ENCODE data around the gene PPM1J.
A peak's percentile ranks its signal among the peaks of the same experiment; 100 is the strongest.

The PPM1J gene

DNA sequence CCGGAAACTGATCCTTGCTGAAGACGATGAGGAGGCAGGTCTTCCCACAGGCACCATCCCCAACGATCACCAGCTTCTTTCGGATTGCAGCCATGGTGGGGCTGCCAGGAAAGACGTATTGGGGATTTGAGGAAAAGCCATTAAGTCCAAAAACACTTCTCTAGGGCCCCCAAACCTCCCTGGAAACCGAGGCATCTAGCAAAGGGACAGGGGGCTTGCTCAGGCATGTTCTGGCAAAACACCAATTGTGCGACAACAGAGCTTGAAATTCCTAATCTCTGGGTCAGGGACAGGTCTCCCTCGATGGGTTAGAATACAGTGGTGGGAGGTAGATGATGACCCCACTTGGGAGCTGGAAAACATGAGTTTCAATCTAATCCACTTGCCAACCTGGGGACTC is 11.4 kb downstream of the PPM1J start:
- no peak for DNase-seq

DNA sequence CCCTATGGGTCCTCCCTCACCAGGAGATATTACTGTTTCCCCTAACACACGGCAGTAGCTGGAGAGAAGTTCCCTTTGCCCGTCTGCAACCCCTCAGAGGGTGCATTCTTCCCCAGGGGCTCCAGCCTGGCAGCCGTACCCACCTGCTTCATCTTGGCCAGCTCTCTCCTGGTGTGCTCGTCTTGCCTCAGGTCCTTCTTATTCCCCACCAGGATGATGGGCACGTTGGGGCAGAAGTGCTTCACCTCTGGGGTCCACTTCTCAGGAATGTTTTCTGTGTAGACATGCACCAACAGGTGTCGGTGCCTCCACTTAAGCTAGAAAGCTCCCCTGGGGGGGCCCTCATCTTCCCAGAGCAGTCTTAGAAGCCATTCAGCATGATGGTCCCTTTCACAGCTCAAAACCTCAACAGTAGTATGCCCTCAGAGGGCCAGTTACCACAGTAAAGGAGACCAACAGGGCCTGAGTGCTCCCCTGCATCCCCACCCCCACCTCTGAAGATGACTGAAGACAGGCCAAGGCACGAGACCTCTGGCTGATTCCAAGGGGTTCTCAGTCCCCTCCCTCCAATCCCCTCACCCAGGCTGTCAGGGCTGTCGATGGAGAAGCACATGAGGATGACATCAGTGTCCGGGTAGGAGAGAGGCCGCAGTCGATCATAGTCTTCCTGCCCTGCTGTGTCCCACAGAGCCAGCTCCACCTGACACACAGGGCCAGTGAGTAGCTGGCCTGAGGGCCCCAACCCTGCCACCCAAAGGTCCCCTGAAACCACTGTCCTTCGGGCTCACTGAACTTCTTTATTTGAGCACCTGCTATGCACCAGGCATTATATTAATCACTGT is 12.5 kb downstream of the PPM1J start:
- DNase-seq = no peak

DNA sequence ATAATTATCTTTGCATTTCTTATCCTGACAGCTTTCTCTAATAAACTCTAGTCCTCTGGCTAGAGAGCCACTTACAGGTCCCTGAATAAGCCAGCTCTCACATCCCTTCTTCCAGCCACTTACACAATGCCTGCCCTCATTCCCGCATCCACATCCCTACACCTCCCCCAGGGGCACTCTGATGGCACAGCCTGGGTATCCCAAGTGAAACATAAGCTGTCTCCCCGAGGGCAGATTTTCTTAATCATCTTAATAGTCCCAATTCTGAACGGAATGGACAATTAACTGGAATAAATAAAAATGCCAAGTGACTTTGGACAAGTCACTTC is 13.1 kb downstream of the PPM1J start:
- DNase-seq = no peak

DNA sequence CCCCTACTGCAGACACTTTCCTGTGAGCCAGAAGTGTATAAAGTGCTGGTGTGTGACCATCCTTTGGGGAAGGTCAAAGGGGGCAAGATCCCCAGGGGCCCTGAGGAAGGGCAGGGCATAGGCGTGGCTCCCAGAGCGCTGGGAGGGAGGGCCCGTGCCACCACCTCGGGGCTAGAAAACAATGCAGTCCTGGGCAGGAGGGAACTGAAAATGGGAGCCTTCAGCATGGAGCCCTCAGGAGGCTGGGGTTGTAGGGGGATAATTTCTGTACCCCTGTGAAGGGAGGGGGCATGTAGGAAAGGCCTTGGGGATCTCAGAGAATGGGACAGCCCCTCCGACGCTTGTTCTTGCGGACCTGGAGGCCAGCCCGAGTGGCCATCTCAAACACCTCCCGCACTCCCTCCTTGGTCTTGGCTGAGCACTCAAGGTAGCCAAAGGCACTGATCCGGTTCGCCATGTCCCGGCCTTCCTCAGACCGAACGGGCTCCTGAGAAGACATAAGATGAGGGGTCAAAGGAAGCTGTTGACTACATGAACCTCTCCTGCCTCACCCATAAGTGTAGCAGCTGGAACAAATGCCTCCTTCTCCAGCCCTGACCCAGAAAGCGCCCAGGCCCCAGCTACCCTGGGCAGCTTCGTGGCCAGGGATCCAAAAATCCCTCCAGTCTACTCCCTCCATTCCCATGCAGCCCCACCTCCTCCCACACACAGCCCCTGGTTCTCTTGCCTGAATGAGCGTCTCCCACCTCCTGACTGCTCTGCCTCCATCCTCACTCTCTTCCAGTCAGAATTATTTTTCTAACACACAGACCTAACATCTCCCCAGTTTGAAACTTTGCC is 13.7 kb downstream of the PPM1J start:
- DNase-seq = no peak

DNA sequence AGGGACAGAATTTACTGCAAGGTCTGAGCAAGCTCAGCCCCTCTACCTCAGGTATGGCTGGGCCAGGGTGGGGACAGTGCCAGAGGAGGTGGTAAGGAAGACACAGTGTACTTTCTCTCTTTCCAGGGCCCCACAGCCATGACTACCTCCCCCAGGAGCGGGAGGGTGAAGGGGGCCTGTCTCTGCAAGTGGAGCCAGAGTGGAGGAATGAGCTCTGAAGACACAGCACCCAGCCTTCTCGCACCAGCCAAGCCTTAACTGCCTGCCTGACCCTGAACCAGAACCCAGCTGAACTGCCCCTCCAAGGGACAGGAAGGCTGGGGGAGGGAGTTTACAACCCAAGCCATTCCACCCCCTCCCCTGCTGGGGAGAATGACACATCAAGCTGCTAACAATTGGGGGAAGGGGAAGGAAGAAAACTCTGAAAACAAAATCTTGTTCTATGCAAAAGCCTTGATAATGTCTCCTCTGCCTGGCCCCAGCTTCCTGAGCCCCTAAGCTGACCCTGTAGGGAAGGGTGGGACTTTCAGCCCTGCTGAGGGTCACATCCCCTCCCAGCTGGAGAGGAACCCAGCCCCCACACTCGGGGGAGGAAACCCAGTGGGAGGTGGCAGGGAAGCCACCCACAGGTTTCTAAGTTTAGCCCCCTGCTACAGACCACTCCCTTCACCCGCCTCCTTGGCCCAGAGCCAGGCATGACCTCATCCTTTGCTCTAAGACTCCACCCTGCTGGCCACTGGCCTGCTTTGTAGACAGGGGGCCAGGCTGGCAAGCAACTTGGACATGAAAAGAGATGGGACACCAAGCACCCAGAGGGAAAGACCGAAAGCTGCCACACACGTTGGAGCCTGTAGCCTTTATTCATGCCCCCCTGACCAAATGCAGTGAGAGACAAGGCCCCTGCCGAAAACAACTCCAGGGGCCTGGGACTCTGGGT is 14.6 kb downstream of the PPM1J start:
- DNase-seq = peak; percentile 89

DNA sequence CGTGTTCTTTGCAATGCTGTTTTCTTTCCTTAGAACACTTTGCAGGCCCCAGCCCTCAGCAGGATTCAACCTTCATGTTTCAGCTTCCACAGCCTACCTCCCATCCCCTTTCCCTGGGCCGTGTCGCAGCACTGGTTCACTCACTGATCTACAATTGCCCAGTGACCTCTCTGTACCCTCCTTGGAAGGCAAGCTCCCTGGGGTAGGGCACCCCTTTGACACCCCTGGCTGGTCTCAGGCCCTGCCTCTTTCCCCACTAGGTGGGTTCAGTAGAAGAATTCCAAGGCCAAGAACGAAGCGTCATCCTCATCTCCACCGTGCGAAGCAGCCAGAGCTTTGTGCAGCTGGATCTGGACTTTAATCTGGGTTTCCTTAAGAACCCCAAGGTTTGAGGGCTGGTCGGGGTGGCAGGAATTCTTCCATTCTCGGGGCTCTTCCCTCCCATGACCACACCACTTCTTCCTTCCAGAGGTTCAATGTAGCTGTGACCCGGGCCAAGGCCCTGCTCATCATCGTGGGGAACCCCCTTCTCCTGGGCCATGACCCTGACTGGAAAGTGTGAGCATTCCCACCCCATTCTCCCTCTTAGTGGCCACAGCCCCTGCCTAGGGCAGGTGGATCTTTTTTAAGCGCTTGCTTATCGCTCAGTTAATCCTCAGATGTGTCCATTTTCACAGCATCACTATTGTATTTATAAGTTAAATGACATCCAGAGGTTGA is 15.5 kb downstream of the PPM1J start:
- no peak for DNase-seq

DNA sequence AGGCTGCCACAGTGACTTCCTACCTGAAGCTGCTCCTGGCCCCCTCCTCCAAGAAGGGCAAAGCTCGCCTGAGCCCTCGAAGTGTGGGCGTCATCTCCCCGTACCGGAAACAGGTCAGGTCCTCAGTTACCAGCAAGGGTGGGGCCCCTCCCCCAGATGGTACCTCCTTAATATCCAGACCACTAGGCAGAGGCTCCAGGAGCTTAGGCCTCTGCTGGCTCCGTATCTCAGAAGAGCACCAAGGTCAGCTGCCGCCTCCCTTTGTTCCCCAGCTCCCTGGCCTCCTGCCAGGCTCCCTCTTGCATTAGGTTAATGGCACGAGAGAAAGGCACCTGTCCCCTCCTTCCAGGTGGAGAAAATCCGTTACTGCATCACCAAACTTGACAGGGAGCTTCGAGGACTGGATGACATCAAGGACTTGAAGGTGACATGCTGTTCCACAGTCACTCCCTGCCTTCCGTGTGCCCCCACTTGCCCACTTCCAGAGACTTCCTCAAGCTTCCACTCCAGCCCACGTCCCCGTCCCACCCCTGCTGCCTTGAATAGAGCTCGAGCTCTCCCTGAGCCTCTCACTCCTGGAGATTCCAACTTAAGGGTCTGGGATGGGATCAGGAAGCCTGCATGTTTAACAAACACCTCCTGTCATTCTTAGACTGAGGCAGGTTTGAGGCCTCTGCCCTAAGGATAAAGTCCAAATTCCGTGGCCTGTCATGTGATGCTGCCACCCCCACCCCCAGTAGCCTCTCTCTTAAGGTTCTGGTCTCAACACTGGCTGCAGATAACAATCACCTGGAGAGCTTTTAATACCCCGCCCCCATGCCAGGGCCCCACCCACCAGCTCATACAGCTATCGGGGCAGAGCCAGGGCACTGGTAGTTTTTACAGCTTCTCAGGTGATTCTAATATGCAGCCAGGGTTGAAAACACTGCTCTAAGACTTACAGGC is 16.5 kb downstream of the PPM1J start:
- no peak for DNase-seq

DNA sequence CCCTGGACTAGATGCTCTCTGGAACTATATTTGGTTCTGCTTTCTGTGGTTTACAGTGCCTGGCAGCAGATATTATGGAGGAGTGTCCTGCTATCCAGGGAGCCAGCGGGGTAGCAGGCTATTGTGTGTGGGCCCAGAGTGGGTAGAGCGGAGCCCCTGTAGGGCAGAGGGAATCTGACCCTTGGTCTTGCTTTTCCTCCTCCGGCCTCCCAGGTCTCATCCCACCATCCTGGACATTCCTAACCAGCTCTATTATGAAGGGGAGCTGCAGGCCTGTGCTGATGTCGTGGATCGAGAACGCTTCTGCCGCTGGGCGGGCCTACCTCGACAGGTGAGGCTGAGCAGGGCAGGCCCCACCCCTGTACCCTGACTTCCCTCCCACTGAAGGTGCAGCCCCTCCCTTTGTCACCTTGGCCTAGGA is 17.3 kb downstream of the PPM1J start:
- DNase-seq = no peak

DNA sequence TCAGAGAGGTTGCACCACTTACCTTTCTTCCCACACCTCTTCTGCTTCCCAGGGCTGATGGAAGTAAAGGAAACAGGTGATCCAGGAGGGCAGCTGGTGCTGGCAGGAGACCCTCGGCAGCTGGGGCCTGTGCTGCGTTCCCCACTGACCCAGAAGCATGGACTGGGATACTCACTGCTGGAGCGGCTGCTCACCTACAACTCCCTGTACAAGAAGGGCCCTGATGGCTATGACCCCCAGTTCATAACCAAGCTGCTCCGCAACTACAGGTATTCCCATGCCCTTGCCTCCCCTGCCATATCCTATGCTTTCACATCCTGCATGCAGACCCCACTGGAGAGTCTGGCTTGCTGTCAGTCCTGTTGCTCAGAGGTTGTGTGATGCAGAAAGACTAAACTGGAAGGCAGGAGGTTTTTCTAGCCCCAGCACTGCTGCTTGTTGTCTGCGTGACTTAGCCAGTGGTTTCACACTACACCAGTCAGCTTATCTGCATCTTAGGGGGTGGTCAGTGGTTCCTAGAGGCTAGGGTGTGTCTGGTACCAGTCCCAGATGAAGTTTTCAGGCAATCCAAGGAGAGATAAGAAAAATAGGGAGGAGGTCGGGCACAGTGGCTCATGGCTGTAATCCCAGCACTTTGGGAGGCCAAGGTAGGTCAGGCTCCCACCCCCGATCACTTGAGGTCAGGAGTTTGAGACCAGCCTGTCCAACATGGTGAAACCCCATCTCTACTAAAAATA is 18.4 kb downstream of the PPM1J start:
- DNase-seq = no peak

DNA sequence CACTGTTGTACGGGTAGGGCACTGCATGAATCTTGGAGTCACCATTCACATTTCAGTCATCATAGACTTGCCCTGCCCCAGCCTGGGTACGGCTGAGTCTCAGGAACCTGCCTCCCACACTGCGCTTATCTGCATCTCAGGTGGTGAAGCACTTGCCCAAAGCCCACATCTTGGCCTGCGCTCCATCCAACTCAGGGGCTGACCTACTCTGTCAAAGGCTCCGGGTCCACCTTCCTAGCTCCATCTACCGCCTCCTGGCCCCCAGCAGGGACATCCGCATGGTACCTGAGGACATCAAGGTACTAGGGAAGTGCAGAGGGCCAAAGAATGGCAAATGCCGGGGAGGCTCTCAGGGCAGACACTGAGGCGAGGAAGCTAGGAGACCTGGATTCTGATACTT is 19.9 kb downstream of the PPM1J start:
- no peak for DNase-seq

DNA sequence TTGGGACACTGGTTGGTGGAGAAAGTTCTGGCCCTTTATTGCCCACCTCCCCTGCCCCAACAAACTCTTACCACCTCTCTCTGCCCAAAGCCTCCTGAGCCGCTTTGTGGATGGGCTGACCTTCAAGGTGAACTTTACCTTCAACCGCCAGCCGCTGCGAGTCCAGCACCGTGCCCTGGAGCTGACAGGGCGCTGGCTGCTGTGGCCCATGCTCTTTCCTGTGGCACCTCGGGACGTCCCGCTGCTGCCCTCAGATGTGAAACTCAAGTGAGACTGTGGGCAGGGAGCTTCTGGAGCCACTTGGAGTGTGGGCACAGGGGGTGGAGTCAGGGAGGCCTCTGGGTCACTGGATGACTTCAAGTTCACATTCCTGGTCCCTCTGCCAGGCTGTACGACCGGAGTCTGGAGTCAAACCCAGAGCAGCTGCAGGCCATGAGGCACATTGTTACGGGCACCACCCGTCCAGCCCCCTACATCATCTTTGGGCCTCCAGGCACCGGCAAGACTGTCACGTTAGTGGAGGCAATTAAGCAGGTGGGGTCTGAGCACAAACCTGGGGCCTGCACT is 20.7 kb downstream of the PPM1J start:
- DNase-seq = no peak

DNA sequence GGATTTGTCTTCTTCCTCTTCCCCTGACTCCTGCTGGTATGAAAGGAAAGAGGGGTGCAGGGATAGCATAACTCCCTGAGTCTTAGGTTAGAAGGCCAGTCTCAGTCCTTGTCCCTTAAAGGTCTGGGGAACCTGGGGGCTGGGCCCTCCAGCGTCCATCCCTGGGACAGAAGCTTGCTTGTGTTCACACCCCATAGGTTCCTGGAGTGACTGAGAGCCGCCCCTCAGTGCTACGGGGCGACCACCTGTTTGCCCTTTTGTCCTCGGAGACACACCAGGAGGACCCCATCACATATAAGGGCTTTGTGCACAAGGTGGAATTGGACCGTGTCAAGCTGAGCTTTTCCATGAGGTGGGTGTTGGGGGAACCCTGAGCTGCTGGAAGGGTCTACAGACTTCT is 21.3 kb downstream of the PPM1J start:
- DNase-seq = no peak

DNA sequence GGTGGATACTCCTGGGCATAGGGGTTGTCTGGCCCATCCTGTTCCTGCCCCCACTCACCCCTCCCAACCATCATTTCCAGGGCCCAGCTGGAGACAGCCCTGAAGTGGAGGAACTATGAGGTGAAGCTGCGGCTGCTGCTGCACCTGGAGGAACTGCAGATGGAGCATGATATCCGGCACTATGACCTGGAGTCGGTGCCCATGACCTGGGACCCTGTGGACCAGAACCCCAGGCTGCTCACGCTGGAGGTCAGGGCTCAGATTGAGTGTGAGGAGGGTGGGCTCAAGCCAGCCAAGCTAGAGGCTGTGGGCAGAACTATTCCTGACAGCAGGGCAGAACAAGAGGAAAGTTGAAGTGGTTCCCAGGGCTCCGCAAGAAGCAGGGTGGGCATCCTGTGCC is 22.5 kb downstream of the PPM1J start:
- DNase-seq = no peak

DNA sequence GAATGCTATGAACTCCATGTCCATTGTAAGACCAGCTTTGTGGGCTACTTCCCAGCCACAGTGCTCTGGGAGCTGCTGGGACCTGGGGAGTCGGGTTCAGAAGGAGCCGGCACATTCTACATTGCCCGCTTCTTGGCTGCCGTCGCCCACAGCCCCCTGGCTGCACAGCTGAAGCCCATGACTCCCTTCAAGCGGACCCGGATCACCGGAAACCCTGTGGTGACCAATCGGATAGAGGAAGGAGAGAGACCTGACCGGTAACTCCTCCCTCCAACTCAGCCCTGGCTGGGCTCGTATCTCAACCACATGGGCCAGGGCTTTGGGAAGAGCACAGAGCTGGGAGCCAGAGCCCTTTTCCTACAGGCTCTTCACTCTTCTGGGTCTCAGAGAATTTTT is 25.3 kb downstream of the PPM1J start:
- no peak for DNase-seq

DNA sequence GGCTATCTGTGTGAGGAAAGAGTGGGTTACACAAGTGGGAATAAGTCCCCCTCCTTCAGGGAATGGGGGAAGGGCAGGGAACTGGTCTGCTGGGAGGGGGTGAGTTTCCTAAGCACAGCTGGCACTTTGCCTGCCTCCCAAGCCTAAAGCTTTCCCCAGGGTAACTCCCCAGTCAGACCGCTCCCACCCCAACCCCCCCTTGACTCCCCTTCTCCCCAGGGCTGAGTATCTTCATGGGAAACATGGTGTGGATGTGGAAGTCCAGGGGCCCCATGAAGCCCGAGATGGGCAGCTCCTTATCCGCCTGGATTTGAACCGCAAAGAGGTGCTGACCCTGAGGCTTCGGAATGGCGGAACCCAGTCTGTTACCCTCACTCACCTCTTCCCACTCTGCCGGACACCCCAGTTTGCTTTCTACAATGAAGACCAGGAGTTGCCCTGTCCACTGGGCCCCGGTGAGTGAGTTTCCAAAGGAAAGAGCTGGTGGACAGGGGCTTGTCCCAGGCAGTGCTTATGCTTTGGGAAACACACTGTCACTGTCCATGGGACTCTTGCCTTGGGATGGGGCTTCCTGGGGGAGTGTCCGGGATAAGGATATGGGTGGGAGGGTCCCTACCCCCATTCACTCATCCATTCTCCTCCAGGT is 25.8 kb downstream of the PPM1J start:
- DNase-seq = no peak

DNA sequence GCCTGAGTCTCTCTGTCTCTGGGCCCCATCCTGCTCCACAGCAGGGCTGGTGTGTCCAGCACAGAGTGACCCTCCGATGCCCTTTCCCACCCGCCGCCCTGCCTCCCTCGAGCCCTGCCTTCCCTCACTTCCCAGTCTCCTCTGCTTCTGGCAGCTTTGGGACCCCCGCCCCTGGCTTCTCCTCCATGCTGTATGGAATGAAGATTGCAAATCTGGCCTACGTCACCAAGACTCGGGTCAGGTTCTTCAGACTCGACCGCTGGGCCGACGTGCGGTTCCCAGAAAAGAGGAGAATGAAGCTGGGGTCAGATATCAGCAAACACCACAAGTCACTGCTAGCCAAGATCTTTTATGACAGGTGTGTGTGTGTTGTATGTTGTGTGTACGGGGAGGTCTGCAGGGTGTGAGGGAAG is 26.3 kb downstream of the PPM1J start:
- no peak for DNase-seq

DNA sequence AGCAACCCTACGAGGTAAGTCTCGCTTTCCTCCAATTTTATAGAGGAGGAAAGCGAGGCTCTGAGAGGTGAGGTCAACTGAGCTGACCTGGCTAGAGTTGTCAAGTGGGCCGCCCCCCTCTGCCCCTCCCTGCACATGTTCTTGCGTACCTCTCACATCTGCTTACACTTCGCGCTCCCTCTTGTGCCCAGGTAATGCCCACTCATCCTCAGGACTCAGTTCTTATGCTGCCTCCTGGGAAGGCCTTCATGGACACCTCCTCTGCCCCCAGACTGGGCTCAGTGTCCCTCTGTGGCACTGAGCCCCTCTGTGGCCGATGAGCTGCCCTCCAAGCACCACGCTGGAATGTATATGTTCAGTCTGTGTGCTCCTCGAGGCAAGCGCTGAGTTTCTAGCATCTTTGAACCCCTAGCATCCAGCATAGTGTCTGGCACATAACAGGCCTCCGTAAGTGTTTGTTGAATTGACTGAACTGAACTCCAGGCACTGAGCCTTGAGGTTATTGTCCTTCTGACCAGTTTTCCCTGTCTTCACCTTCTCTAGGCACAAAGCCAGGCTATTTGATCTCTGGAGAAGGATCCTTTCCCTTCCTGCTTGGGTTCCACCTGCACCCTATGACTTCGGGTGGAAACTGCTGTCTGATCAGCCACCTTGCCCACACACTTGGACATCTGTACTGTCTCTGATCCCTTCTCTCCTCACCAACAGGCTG is 27.2 kb downstream of the PPM1J start:
- no peak for DNase-seq

DNA sequence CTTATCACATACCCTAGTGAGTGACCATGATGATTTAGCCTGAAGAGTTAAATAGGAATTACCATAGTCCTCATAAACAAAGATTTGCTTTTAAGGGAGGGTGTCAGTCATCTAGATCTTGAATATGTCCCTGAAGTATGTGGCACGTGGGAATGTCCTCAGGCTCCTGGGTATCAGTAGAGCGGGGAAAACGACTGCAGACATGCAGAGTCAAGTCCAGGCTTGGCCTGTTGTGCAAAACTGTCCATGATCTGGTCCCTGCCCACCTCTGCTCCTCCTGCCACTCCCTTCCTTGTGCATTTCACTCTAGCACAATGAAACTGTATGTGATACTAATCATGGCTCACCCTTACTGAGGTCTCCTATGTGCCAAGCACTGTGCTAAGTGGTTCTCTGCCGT is 27.8 kb downstream of the PPM1J start:
- DNase-seq = no peak

DNA sequence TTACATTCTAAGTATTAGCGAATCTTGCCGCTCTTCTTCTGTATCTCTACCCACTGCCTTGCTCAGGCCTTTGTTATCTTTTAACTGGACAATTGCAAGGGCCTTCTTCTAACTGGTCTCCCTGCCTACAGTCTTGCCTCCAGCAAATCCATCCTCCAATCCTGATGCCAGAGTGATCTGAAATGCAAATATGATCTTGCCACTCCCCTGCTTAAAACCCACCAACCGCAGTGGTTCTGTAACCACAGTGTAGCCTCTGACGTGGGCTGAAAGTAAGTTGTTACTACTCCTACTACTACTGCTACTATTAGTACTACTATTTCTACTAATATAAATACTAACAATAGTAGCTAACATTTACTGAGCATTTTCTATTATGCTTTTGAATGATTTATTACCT is 28.3 kb downstream of the PPM1J start:
- DNase-seq = no peak

All from NCI-H446 treated with DMSO at 0.1 percent for 48 hours (cell line).